Stimulated activated CD4-positive, alpha-beta T cell treated with anti-CD3 and anti-CD28 coated beads, Interleukin-2, amount 100 ng/mL, for 48 hours (primary cell): ENCODE data around the gene CSNK2B.

Source experiments
- DNase-seq, 2 donors: peaks; one replicate each; pipeline ENCODE4 v3.0.0-alpha.2; 2020

CSNK2B gene

GRCh38 chr6:31715022-31715958 is 49.4 kb downstream of the CSNK2B start, which contains the start of gene LY6G6D:
LY6G6D (plus strand) TSS chr6:31715348; CDS start chr6:31715356, 8 bp downstream.
- no peak for DNase-seq

DNA sequence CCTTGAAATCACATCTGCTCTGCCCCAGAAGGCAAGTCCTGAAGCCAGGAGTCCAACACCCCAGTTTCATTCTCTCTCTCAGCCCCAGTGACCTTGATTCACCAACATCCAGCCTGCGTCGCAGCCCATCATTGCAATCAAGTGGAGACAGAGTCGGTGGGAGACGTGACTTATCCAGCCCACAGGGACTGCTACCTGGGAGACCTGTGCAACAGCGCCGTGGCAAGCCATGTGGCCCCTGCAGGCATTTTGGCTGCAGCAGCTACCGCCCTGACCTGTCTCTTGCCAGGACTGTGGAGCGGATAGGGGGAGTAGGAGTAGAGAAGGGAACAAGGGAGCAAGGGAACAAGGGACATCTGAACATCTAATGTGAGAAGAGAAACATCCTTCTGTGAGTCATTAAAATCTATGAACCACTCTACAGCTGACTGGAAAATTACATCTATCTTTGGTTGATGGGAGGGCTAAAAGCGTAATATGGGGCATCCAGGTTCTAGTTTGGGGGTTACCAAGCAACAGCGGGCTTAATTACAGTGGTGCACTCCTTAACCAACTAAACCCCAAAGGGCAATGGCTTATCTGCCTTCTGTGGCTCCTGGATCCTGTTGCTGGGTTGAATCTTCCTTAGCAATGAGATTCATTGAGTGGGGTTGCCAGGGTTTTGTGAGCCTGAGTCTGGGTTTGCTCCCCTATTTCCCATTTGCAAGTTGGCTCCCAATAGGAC is 51.8 kb downstream of the CSNK2B start:
- DNase-seq = no peak

GRCh38 chr6:31718265-31718664 is 52.4 kb downstream of the CSNK2B start:
- no peak for DNase-seq

DNA sequence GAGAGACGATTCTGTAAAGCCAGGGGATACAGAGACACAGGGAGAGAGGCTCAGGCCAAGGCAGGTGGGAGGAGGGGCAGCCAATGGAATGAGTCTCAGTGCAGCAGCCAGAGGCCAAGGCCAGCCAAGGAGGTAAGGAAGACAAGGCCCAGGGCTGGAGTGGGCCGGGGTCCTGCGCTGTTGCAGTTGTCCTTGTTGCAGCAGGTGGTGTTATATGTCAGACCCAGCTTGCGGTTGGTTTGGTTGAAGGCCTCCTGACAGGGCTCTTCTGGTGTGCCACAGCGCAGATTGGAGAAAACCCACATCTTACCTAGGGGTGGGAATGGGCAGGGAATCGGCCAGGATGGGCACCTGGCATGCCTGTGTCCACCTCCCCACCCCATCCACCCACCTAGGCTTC is 53.1 kb downstream of the CSNK2B start:
- DNase-seq = no peak
